Neuronal stem cell (in vitro differentiated cells): ENCODE results near the gene CREM.

Experiments
- DNase-seq: peaks from one replicate; pipeline ENCODE4 v3.0.0-alpha.2; 2013; ENCODE audit warnings: low spot score
- H2AFZ ChIP-seq: one replicate; pipeline ENCODE4 v1.6.1; 2013; ENCODE audit warnings: mild to moderate bottlenecking, low read length, inconsistent platforms
- H2AK5ac ChIP-seq: 2 replicates; pipeline ENCODE4 v1.6.1; 2013; ENCODE audit warnings: low read depth, mild to moderate bottlenecking, inconsistent platforms, low read length, moderate library complexity, mixed read lengths
- H2BK120ac ChIP-seq: 2 replicates; pipeline ENCODE4 v1.6.1; 2013; ENCODE audit warnings: low read depth, mild to moderate bottlenecking, inconsistent platforms, low read length, moderate library complexity, mixed read lengths
- H2BK12ac ChIP-seq: one replicate; pipeline ENCODE4 v1.6.1; 2013; ENCODE audit warnings: low read length, inconsistent platforms
- H2BK15ac ChIP-seq: 2 replicates; pipeline ENCODE4 v1.6.1; 2013; ENCODE audit warnings: mild to moderate bottlenecking, low read length, inconsistent platforms, mixed read lengths
- H2BK5ac ChIP-seq: one replicate; pipeline ENCODE4 v1.6.1; 2013; ENCODE audit warnings: inconsistent platforms, mild to moderate bottlenecking, low read length, moderate library complexity
- H3K14ac ChIP-seq: one replicate; pipeline ENCODE4 v1.6.1; 2013; ENCODE audit warnings: low read length, inconsistent platforms
- H3K18ac ChIP-seq: 2 replicates; pipeline ENCODE4 v1.6.1; 2013; ENCODE audit warnings: low read length, inconsistent platforms
- H3K23ac ChIP-seq: 2 replicates; pipeline ENCODE4 v1.6.1; 2013; ENCODE audit warnings: low read depth, mild to moderate bottlenecking, mixed read lengths, low read length, inconsistent platforms; ENCODE audit not compliant: poor library complexity
- H3K27ac ChIP-seq: replicated peaks from 3 replicates; pipeline ENCODE4 v1.5.1; 2013; ENCODE audit warnings: low read length, inconsistent platforms
- H3K27me3 ChIP-seq, 3 experiments: 2 replicates each; pipeline ENCODE4 v1.6.1; 2013; ENCODE audit warnings: low read length in 3 of 3, mild to moderate bottlenecking in 2 of 3, inconsistent platforms in 1 of 3, low read depth in 1 of 3, mixed read lengths in 1 of 3, moderate library complexity in 1 of 3; ENCODE audit not compliant: control insufficient read depth in 3 of 3, insufficient read depth in 3 of 3
- H3K36me3 ChIP-seq, 2 donors: replicated peaks in 1 of 2; 2 replicates each; pipeline ENCODE4 v1.6.1; 2013; ENCODE audit warnings: low read length in 2 of 2; ENCODE audit not compliant: control insufficient read depth in 2 of 2, insufficient read depth in 2 of 2
- H3K4ac ChIP-seq: 2 replicates; pipeline ENCODE4 v1.6.1; 2013; ENCODE audit warnings: inconsistent platforms, mild to moderate bottlenecking, low read length, moderate library complexity
- H3K4me1 ChIP-seq, 2 donors: 1 replicate in 1 of 2; 2 replicates in 1 of 2; pipeline ENCODE4 v1.6.1; 2013; ENCODE audit warnings: low read length in 2 of 2, low read depth in 1 of 2; ENCODE audit not compliant: control insufficient read depth in 2 of 2, insufficient read depth in 1 of 2
- H3K4me2 ChIP-seq: one replicate; pipeline ENCODE4 v1.6.1; 2013; ENCODE audit warnings: mild to moderate bottlenecking, low read length, inconsistent platforms; ENCODE audit not compliant: insufficient read depth, poor library complexity, severe bottlenecking
- H3K4me3 ChIP-seq, 2 donors: 2 replicates each; pipeline ENCODE4 v1.5.1; 2013; ENCODE audit warnings: low read length in 2 of 2, mild to moderate bottlenecking in 2 of 2, inconsistent platforms in 1 of 2, moderate library complexity in 1 of 2
- H3K79me1 ChIP-seq: one replicate; pipeline ENCODE4 v1.6.1; 2013; ENCODE audit warnings: low read depth, mild to moderate bottlenecking, inconsistent platforms, low read length, moderate library complexity
- H3K9ac ChIP-seq: one replicate; pipeline ENCODE4 v1.6.1; 2013; ENCODE audit warnings: mild to moderate bottlenecking, low read depth, low read length, inconsistent platforms; ENCODE audit not compliant: poor library complexity
- H3K9me3 ChIP-seq, 2 donors: replicated peaks in 1 of 2; 2 replicates each; pipeline versions ENCODE3 to v1.6.1; 2013; ENCODE audit warnings: low read length in 2 of 2, mild to moderate bottlenecking in 2 of 2, inconsistent platforms in 1 of 2, low read depth in 1 of 2, mixed read lengths in 1 of 2, moderate library complexity in 1 of 2; ENCODE audit not compliant: control insufficient read depth in 2 of 2, insufficient read depth in 1 of 2
- H4K8ac ChIP-seq: one replicate; pipeline ENCODE4 v1.6.1; 2013; ENCODE audit warnings: low read depth, mild to moderate bottlenecking, inconsistent platforms, low read length, moderate library complexity
- H4K91ac ChIP-seq: one replicate; pipeline ENCODE4 v1.6.1; 2013; ENCODE audit warnings: low read length, low read depth, mild to moderate bottlenecking, inconsistent platforms; ENCODE audit not compliant: poor library complexity
- WGBS, 2 donors: extraction: QIAGEN DNeasy Blood & Tissue Kit; methylation state at CpG; one replicate each; pipeline ENCODE4 v1.1.7; 2013; ENCODE audit warnings: missing lambda C conversion rate in 2 of 2, mixed read lengths in 1 of 2; ENCODE audit not compliant: insufficient read length in 2 of 2, insufficient replicate concordance in 1 of 2; ENCODE audit errors: extremely low coverage in 2 of 2; 5-methylcytosine and 5-hydroxymethylcytosine counted together

CREM gene

DNA sequence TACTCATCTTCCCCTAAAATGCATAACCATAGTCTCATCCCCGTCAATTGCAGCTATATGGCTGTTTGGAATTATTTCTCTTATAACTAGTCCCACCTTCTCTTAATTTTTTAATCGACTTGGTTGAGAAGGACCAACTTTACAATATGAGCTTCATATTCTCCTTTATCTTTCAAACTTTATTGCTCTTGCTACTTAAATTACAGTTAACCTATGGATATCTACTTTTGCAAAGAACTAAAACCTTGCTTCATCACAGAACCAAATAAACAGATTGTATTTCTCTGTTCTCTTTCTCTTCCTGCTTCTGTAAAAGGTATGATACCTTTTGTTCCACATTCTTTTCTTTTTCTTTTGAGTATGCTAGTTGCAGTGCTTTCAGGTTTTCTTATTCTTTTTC, 6.1 kb downstream of the CREM start:
- no peak overlapping the region for H3K18ac ChIP-seq
- no peaks in the 10 kb centered on the region for H3K9me3 ChIP-seq
- no peak overlapping the region for H2BK5ac ChIP-seq
- no peak overlapping the region for H2BK120ac ChIP-seq
- peaks cover 4% of the 10 kb centered on the region for H3K79me1 ChIP-seq
- H3K27me3 ChIP-seq = no peaks in the 10 kb centered on the region
- no peak overlapping the region for H3K4me2 ChIP-seq
- no peak overlapping the region for H4K91ac ChIP-seq
- H3K4ac ChIP-seq = no peak overlapping the region
- H2AFZ ChIP-seq = no peak overlapping the region
- H2AK5ac ChIP-seq = no peak overlapping the region
- no peak overlapping the region for H3K14ac ChIP-seq
- peaks cover 0 to 1% of the 10 kb centered on the region in 2 donors for H3K4me1 ChIP-seq
- H3K9ac ChIP-seq = no peak overlapping the region
- no peak for DNase-seq
- H3K36me3 ChIP-seq = no peaks in the 10 kb centered on the region
- H3K27ac ChIP-seq = no peak overlapping the region
- no peak overlapping the region for H2BK15ac ChIP-seq
- WGBS, 2 donors = no CpG with 5 or more reads among the region's 2 CpGs
- no peak overlapping the region for H3K4me3 ChIP-seq
- H4K8ac ChIP-seq = no peak overlapping the region
- H2BK12ac ChIP-seq = no peak overlapping the region
- H3K23ac ChIP-seq = no peak overlapping the region

GRCh38 chr10:35133586-35133985, 6.9 kb downstream of the CREM start:
- no CpG with 5 or more reads among the region's 1 CpG for WGBS, 2 donors
- Histone ChIP-seq H2BK12ac (no peak overlapping the region), H3K79me1 (peaks cover 4% of the 10 kb centered on the region), H3K4me3 (no peak overlapping the region), H3K4me1 (no peaks in the 10 kb centered on the region), H3K4ac (no peak overlapping the region), H2BK5ac (no peak overlapping the region), H2BK120ac (no peak overlapping the region), H3K27ac (no peak overlapping the region), H4K91ac (no peak overlapping the region), H2BK15ac (no peak overlapping the region), H4K8ac (no peak overlapping the region), H3K23ac (no peak overlapping the region), H3K27me3 (no peaks in the 10 kb centered on the region), H2AFZ (no peak overlapping the region), H2AK5ac (no peak overlapping the region), H3K9me3 (no peaks in the 10 kb centered on the region), H3K36me3 (no peaks in the 10 kb centered on the region), H3K4me2 (no peak overlapping the region), H3K14ac (no peak overlapping the region), H3K9ac (no peak overlapping the region), H3K18ac (no peak overlapping the region)
- DNase-seq = no peak

GRCh38 chr10:35135861-35136260, 9.2 kb downstream of the CREM start:
- no peak overlapping the region for H3K14ac ChIP-seq
- no peaks in the 10 kb centered on the region for H3K36me3 ChIP-seq
- no peak overlapping the region for H3K27ac ChIP-seq
- H3K4ac ChIP-seq = no peak overlapping the region
- H4K8ac ChIP-seq = no peak overlapping the region
- H2AK5ac ChIP-seq = no peak overlapping the region
- no peak overlapping the region for H4K91ac ChIP-seq
- no CpG with 5 or more reads among the region's 5 CpGs for WGBS, 2 donors
- H3K9me3 ChIP-seq = no peaks in the 10 kb centered on the region
- H3K4me3 ChIP-seq = no peak overlapping the region
- no peak overlapping the region for H3K9ac ChIP-seq
- H2BK5ac ChIP-seq = no peak overlapping the region
- no peak overlapping the region for H2BK120ac ChIP-seq
- no peaks in the 10 kb centered on the region for H3K4me1 ChIP-seq
- no peak overlapping the region for H3K23ac ChIP-seq
- peaks cover 4% of the 10 kb centered on the region for H3K79me1 ChIP-seq
- no peak overlapping the region for H2BK12ac ChIP-seq
- no peaks in the 10 kb centered on the region for H3K27me3 ChIP-seq
- no peak overlapping the region for H3K18ac ChIP-seq
- H2AFZ ChIP-seq = no peak overlapping the region
- DNase-seq = no peak
- H2BK15ac ChIP-seq = no peak overlapping the region
- H3K4me2 ChIP-seq = no peak overlapping the region

DNA sequence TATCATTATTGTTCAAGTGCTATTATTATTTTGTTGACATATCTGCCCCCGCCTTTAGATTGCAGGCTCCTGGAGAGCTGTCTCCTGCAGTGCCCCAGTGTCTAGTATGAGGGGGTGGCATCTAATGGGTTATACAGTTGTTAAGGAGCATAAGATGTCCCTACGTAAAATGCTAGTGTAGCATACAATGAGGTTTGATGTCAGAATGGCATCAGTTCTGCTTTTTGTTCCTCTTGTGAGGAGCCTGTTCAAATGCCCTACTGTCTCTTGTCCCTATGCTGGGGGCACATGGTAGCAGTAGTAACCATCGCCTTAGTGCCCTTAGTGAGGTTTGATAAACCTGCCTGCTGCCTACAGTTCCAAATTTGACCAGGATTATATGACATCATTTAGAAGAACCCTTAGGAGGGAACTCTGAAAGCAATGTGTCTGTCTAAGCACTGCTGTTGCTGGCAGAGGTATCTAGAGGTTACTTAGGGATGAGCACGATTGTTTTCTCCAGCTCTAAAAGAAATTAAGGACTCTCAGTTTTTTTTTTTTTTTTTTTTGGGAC, 9.7 kb downstream of the CREM start:
- Histone ChIP-seq H2BK12ac (no peak overlapping the region), H2BK5ac (no peak overlapping the region), H3K36me3 (no peaks in the 10 kb centered on the region), H3K79me1 (peaks cover 4% of the 10 kb centered on the region), H3K23ac (no peak overlapping the region), H3K9me3 (no peaks in the 10 kb centered on the region), H4K8ac (no peak overlapping the region), H3K4me2 (no peak overlapping the region), H3K4me1 (no peaks in the 10 kb centered on the region), H3K27ac (no peak overlapping the region), H2AFZ (no peak overlapping the region), H3K27me3 (no peaks in the 10 kb centered on the region), H3K18ac (no peak overlapping the region), H3K9ac (no peak overlapping the region), H3K14ac (no peak overlapping the region), H3K4me3 (no peak overlapping the region), H3K4ac (no peak overlapping the region), H2AK5ac (no peak overlapping the region), H2BK120ac (no peak overlapping the region), H4K91ac (no peak overlapping the region), H2BK15ac (no peak overlapping the region)
- no peak for DNase-seq
- no CpG with 5 or more reads among the region's 4 CpGs for WGBS, 2 donors
